ENCODE results near the gene PRRX1.

Gene PRRX1

GRCh38 chr1:170776252-170776651 lies 112.3 kb downstream of the PRRX1 start:
- DNase-seq = no peak

- DNase-seq = no peak
Observed at GRCh38 chr1:170776777-170777176, 112.8 kb downstream of the PRRX1 start.

All from CD4-positive, alpha-beta T cell treated with Interleukin-17A for 4 hours (primary cell).